GM12878 (cell line): ENCODE results near the gene CCDC182. TPM values are rescaled to one million over a fixed set of nuclear protein-coding genes. Genes with fewer than 3 reads are reported as not detected.

Experiments used
- ATAC-seq: fragments of 200-7000 bp; cut with Tn5 transposase; 3 replicates; pipeline ENCODE4 v1.9.1; 2020; ENCODE audit warnings: mild to moderate bottlenecking, moderate library complexity
- BruUV-seq: library from RNA; stranded (reverse); fragments of 400-500 nt; replicated peaks from 2 replicates; lab custom pipeline; 2021; lab: Mats Ljungman, UMichigan
- CTCF ChIA-PET: fragments of 300-600 bp; sonication (Branson Sonifier 250); formaldehyde crosslinking; extraction: SDS; loops from one replicate; lab custom pipeline; 2021; ENCODE audit warnings: inconsistent platforms; lab: Yijun Ruan, JAX
- POLR2A ChIA-PET: fragments of 350-600 bp; formaldehyde crosslinking; extraction: SDS; loops from one replicate; lab custom pipeline; 2021; ENCODE audit warnings: inconsistent platforms; lab: Charles Lee
- RAD21 ChIA-PET: fragments of 300-600 bp; sonication (Branson Sonifier 250); formaldehyde crosslinking; loops from one replicate; lab custom pipeline; 2023; ENCODE audit warnings: antibody characterized with exemption; ENCODE audit not compliant: unreplicated experiment; lab: Charles Lee
- SMC1A ChIA-PET: fragments of 300-600 bp; sonication (Branson Sonifier 250); formaldehyde crosslinking; loops from one replicate; lab custom pipeline; 2023; ENCODE audit not compliant: unreplicated experiment, uncharacterized antibody; lab: Charles Lee
- DNase-seq: peaks from one replicate; pipeline ENCODE4 v3.0.0-alpha.2; 2011; ENCODE audit warnings: low read depth, low spot score
- FAIRE-seq: peaks from 3 replicates; lab custom pipeline; 2011; peaks lifted over from hg19 to GRCh38; lab: Jason Lieb, UNC
- H2AFZ ChIP-seq: 2 replicates; pipeline ENCODE4 v1.6.0; 2011; ENCODE audit warnings: low read depth, low read length, control low read depth; ENCODE audit not compliant: control insufficient read depth
- H3K27ac ChIP-seq: 2 replicates; pipeline ENCODE4 v1.5.1; 2011; ENCODE audit warnings: control low read depth; ENCODE audit not compliant: control insufficient read depth, insufficient read depth
- H3K27me3 ChIP-seq, 2 experiments: replicated peaks in 1 of 2; 2 replicates each; pipeline versions ENCODE4 v1.6.0 to v1.6.1; 2011; ENCODE audit warnings: low read length in 1 of 2; ENCODE audit not compliant: control insufficient read depth in 2 of 2, insufficient read depth in 2 of 2
- H3K36me3 ChIP-seq, 2 experiments: 2 replicates each; pipeline ENCODE4 v1.5.1; 2011; ENCODE audit warnings: low read length in 1 of 2; ENCODE audit not compliant: control insufficient read depth in 2 of 2, insufficient read depth in 2 of 2
- H3K4me1 ChIP-seq: 2 replicates; pipeline ENCODE4 v1.6.1; 2011; ENCODE audit warnings: mild to moderate bottlenecking, low read length, moderate library complexity, mixed read lengths; ENCODE audit not compliant: control insufficient read depth, insufficient read depth
- H3K4me2 ChIP-seq: 2 replicates; pipeline ENCODE4 v1.6.0; 2011; ENCODE audit warnings: control low read depth; ENCODE audit not compliant: control insufficient read depth, insufficient read depth
- H3K4me3 ChIP-seq: fragments of 200-600 bp; sonication (generic); 2 replicates; pipeline ENCODE4 v1.5.1; 2016
- H3K79me2 ChIP-seq: 2 replicates; pipeline ENCODE4 v1.6.0; 2011; ENCODE audit warnings: low read length; ENCODE audit not compliant: control insufficient read depth, insufficient read depth
- H3K9ac ChIP-seq: 2 replicates; pipeline ENCODE4 v1.8.0; 2011; ENCODE audit warnings: low read length, control low read depth, mixed read lengths; ENCODE audit not compliant: control insufficient read depth, insufficient read depth
- H3K9me3 ChIP-seq: replicated peaks from 3 replicates; pipeline ENCODE4 v1.5.1; 2011; ENCODE audit warnings: mild to moderate bottlenecking, low read length; ENCODE audit not compliant: control insufficient read depth, insufficient read depth
- H4K20me1 ChIP-seq: 2 replicates; pipeline ENCODE4 v1.6.0; 2011; ENCODE audit not compliant: control insufficient read depth, insufficient read depth
- ATF3 ChIP-seq: IDR thresholded peaks from 2 replicates; pipeline ENCODE4 v1.6.1; 2011; ENCODE audit warnings: low read depth, mild to moderate bottlenecking, low read length, moderate library complexity, borderline replicate concordance; ENCODE audit errors: extremely low read depth
- CHD4 ChIP-seq: fragments of 200-600 bp; sonication (generic); IDR thresholded peaks from 2 replicates; pipeline ENCODE4 v1.6.1; 2016; ENCODE audit warnings: mild to moderate bottlenecking
- E2F8 ChIP-seq: fragments of 450-650 bp; IDR thresholded peaks from 2 replicates; pipeline ENCODE4 v1.6.1; 2018; ENCODE audit warnings: mild to moderate bottlenecking, low read depth, moderate library complexity; ENCODE audit not compliant: partially characterized antibody
- FOXM1 ChIP-seq: IDR thresholded peaks from 2 replicates; pipeline ENCODE4 v1.6.1; 2012; ENCODE audit warnings: low read depth, mild to moderate bottlenecking, inconsistent platforms, low read length, moderate library complexity
- IRF3 ChIP-seq: fragments of 450-650 bp; IDR thresholded peaks from 2 replicates; pipeline ENCODE4 v1.6.1; 2014; ENCODE audit warnings: mild to moderate bottlenecking
- LARP7 ChIP-seq: fragments of 450-650 bp; IDR thresholded peaks from 2 replicates; pipeline ENCODE4 v1.6.1; 2017; ENCODE audit warnings: mild to moderate bottlenecking
- MEF2A ChIP-seq: IDR thresholded peaks from 2 replicates; pipeline ENCODE4 v1.6.1; 2011; ENCODE audit warnings: low read depth, mild to moderate bottlenecking, low read length, moderate library complexity; ENCODE audit not compliant: insufficient read depth
- MYB ChIP-seq: fragments of 150-350 bp; IDR thresholded peaks from 2 replicates; pipeline ENCODE4 v1.6.1; 2014; ENCODE audit warnings: mild to moderate bottlenecking, low read depth, low read length, borderline replicate concordance
- POU2F2 ChIP-seq: IDR thresholded peaks from 3 replicates; pipeline ENCODE4 v1.6.1; 2011; ENCODE audit warnings: low read depth, mild to moderate bottlenecking, low read length, borderline replicate concordance
- RAD51 ChIP-seq: fragments of 450-650 bp; IDR thresholded peaks from 2 replicates; pipeline ENCODE4 v1.6.1; 2016; ENCODE audit warnings: moderate library complexity, mild to moderate bottlenecking, inconsistent platforms
- SP1 ChIP-seq: IDR thresholded peaks from one replicate; pipeline ENCODE4 v1.6.1; 2011; ENCODE audit warnings: low read depth, low read length
- SREBF1 ChIP-seq: IDR thresholded peaks from 2 replicates; pipeline ENCODE4 v1.6.1; 2012; ENCODE audit warnings: mild to moderate bottlenecking, low read length
- TCF7 ChIP-seq: IDR thresholded peaks from 2 replicates; pipeline ENCODE4 v1.6.1; 2014; ENCODE audit warnings: antibody characterized with exemption, borderline replicate concordance
- USF1 ChIP-seq: IDR thresholded peaks from 2 replicates; pipeline ENCODE4 v1.6.1; 2011; ENCODE audit warnings: borderline replicate concordance, low read depth, mild to moderate bottlenecking, moderate library complexity, mixed read lengths, low read length; ENCODE audit not compliant: insufficient read depth; ENCODE audit errors: extremely low read length
- ZBTB4 ChIP-seq: fragments of 450-650 bp; formaldehyde crosslinking; IDR thresholded peaks from 2 replicates; pipeline ENCODE4 v1.4.0; 2022; ENCODE audit warnings: mild to moderate bottlenecking, moderate library complexity
- ZNF622 ChIP-seq: fragments of 450-650 bp; IDR thresholded peaks from 2 replicates; pipeline ENCODE4 v1.6.1; 2017; ENCODE audit warnings: mild to moderate bottlenecking, inconsistent platforms
- WGBS: methylation state at CpG from one replicate; pipeline ENCODE4 v1.1.6; 2016; ENCODE audit warnings: low lambda C conversion rate; ENCODE audit not compliant: insufficient replicate concordance, insufficient coverage; ENCODE audit errors: missing lambda C conversion rate; 5-methylcytosine and 5-hydroxymethylcytosine counted together
- in situ Hi-C: fragments of 300-500 bp; cut with MboI; formaldehyde crosslinking; loops from 9 replicates; pipeline ENCODE4 v1.14.3; 2018; ENCODE audit warnings: mixed read lengths
- intact Hi-C: fragments of 100-400 bp; cut with micrococcal nuclease; formaldehyde crosslinking; loops from one replicate; pipeline ENCODE4 v1.14.2; 2022; ENCODE audit not compliant: unreplicated experiment
- polyA plus RNA-seq, 11 experiments: library from polyadenylated mRNA; depleted of rRNA in 4 of 11; unstranded in 6 of 11; stranded (reverse) in 5 of 11; fragments of >200 nt; fragmentation: Nextera tagmentation in 4 of 11; fragmentation: Illumina TruSeq in 1 of 11; extraction: Ambion mirVana in 4 of 11; extraction: Trizol in 1 of 11; gene quantifications; 1 replicate in 1 of 11; 2 replicates in 10 of 11; pipeline versions ENCODE4 v1.2.1 to v1.2.3, GENCODE V29; 2011 to 2016; ENCODE audit warnings: inconsistent platforms in 2 of 11, missing spikeins in 2 of 11, low read depth in 1 of 11
- total RNA-seq, 4 experiments: library from RNA; depleted of rRNA in 3 of 4; stranded (reverse); fragments of >200 nt in 3 of 4; fragmentation: Illumina TruSeq in 1 of 4; extraction: Trizol in 1 of 4; gene quantifications; 2 replicates each; pipeline versions ENCODE4 v1.2.1 to v1.2.3, GENCODE V29; 2013 to 2021

CCDC182 gene
- total and polyA plus RNA-seq, 10 of the 15 experiments (the other 5 are each of a cell fraction or from before 2014, with no cell fraction given): not detected

- DNase-seq (no peak), ATAC-seq (no peak), FAIRE-seq (no peak)
- Histone ChIP-seq H3K9me3 (no peaks in the 10 kb centered on the region), H3K27ac (no peak overlapping the region), H3K9ac (no peak overlapping the region), H2AFZ (no peak overlapping the region), H3K4me3 (no peak overlapping the region), H3K4me2 (no peak overlapping the region), H3K36me3 (no peaks in the 10 kb centered on the region), H4K20me1 (no peaks in the 10 kb centered on the region), H3K79me2 (no peaks in the 10 kb centered on the region), H3K27me3 (no peaks in the 10 kb centered on the region; a peak in 1 of 4 replicates), H3K4me1 (peaks cover 14% of the 10 kb centered on the region)
- 16% methylated on average over 2 of the region's 2 CpGs for WGBS
- RAD21 ChIA-PET: no interaction called here
- POLR2A ChIA-PET: no interaction called here
- intact Hi-C loops: no loop called here
- CTCF ChIA-PET: no interaction called here
- in situ Hi-C loops: no loop called here
- no TSS peak for BruUV-seq
- SMC1A ChIA-PET: no interaction called here
- no peak for TF ChIP-seq ATF3
- no peak for TF ChIP-seq SP1
- TF ChIP-seq FOXM1: no peak
- TF ChIP-seq SREBF1: no peak
- TF ChIP-seq CHD4: no peak
- no peak for TF ChIP-seq IRF3
- TF ChIP-seq TCF7: no peak
- TF ChIP-seq ZBTB4 (CRISPR knock-in tag): no peak
- no peak for TF ChIP-seq MYB
- no peak for TF ChIP-seq LARP7
- no peak for TF ChIP-seq POU2F2
- TF ChIP-seq USF1: no peak
- TF ChIP-seq E2F8: no peak
- TF ChIP-seq RAD51: no peak
- no peak for TF ChIP-seq ZNF622
- no peak for TF ChIP-seq MEF2A
These were observed 24.6 kb downstream of the CCDC182 start for GRCh38 chr17:57720386-57721035.
